Liver (tissue), 9 donors: ENCODE results near the gene RSU1. TPM values are rescaled to one million over a fixed set of nuclear protein-coding genes. Genes with fewer than 3 reads are reported as not detected.

ENCODE experiments used
- DNase-seq: peaks from one replicate; pipeline ENCODE4 v3.0.0-alpha.2; 2017; ENCODE audit warnings: low spot score
- H3K27ac ChIP-seq, 2 donors: one replicate each; pipeline ENCODE4 v1.7.0; 2013; ENCODE audit warnings: inconsistent platforms in 2 of 2, low read length in 2 of 2, control low read depth in 1 of 2, low read depth in 1 of 2, mild to moderate bottlenecking in 1 of 2
- H3K27me3 ChIP-seq, 4 donors: one replicate each; pipeline versions ENCODE4 v1.6.1 to v1.7.0; 2013; ENCODE audit warnings: low read length in 3 of 4, inconsistent platforms in 1 of 4, mild to moderate bottlenecking in 1 of 4, moderate library complexity in 1 of 4; ENCODE audit not compliant: control insufficient read depth in 4 of 4, insufficient read depth in 4 of 4
- H3K36me3 ChIP-seq, 4 donors: one replicate each; pipeline versions ENCODE4 v1.6.1 to v1.7.0; 2013; ENCODE audit warnings: low read length in 3 of 4, mild to moderate bottlenecking in 3 of 4, low read depth in 1 of 4, moderate library complexity in 1 of 4; ENCODE audit not compliant: control insufficient read depth in 4 of 4, insufficient read depth in 3 of 4
- H3K4me1 ChIP-seq, 4 donors: one replicate each; pipeline versions ENCODE4 v1.6.1 to v1.7.0; 2013; ENCODE audit warnings: low read length in 3 of 4, mild to moderate bottlenecking in 3 of 4, moderate library complexity in 1 of 4; ENCODE audit not compliant: control insufficient read depth in 4 of 4, insufficient read depth in 4 of 4
- H3K4me3 ChIP-seq, 3 donors: one replicate each; pipeline versions ENCODE4 v1.6.1 to v1.7.0; 2013; ENCODE audit warnings: low read length in 3 of 3, control low read depth in 1 of 3, low read depth in 1 of 3, mild to moderate bottlenecking in 1 of 3
- H3K9ac ChIP-seq, 2 donors: one replicate each; pipeline ENCODE4 v1.7.0; 2013; ENCODE audit warnings: low read length in 2 of 2, mild to moderate bottlenecking in 2 of 2, moderate library complexity in 2 of 2, control low read depth in 1 of 2, low read depth in 1 of 2
- H3K9me3 ChIP-seq, 4 donors: one replicate each; pipeline versions ENCODE4 v1.6.1 to v1.7.0; 2013; ENCODE audit warnings: low read length in 3 of 4; ENCODE audit not compliant: control insufficient read depth in 4 of 4
- EGR1 ChIP-seq, 2 donors: IDR thresholded peaks; 2 replicates each; pipeline ENCODE4 v1.6.1; 2016 to 2018; ENCODE audit warnings: antibody characterized with exemption in 2 of 2, low read depth in 2 of 2
- FOXA1 ChIP-seq: IDR thresholded peaks from 2 replicates; pipeline ENCODE4 v1.6.1; 2016; ENCODE audit warnings: antibody characterized with exemption
- FOXA2 ChIP-seq: IDR thresholded peaks from 2 replicates; pipeline ENCODE4 v1.6.1; 2016; ENCODE audit warnings: antibody characterized with exemption
- GABPA ChIP-seq, 2 donors: IDR thresholded peaks in 1 of 2; conservative IDR thresholded peaks in 1 of 2; 2 replicates each; pipeline ENCODE4 v1.6.1; 2016; ENCODE audit warnings: antibody characterized with exemption in 2 of 2, mild to moderate bottlenecking in 1 of 2, moderate library complexity in 1 of 2
- HNF4A ChIP-seq, 2 donors: conservative IDR thresholded peaks; 2 replicates each; pipeline ENCODE4 v1.6.1; 2016; ENCODE audit warnings: antibody characterized with exemption in 2 of 2, mild to moderate bottlenecking in 2 of 2
- HNF4G ChIP-seq: IDR thresholded peaks from 2 replicates; pipeline ENCODE4 v1.6.1; 2016; ENCODE audit warnings: antibody characterized with exemption
- JUND ChIP-seq, 2 donors: IDR thresholded peaks; 2 replicates each; pipeline ENCODE4 v1.6.1; 2016; ENCODE audit warnings: antibody characterized with exemption in 2 of 2
- NR2F2 ChIP-seq: IDR thresholded peaks from 2 replicates; pipeline ENCODE4 v1.6.1; 2016; ENCODE audit warnings: antibody characterized with exemption
- RAD21 ChIP-seq, 2 donors: IDR thresholded peaks; 2 replicates each; pipeline ENCODE4 v1.6.1; 2016; ENCODE audit warnings: antibody characterized with exemption in 2 of 2, mild to moderate bottlenecking in 2 of 2
- RXRA ChIP-seq, 2 donors: IDR thresholded peaks; 2 replicates each; pipeline ENCODE4 v1.6.1; 2017 to 2018; ENCODE audit warnings: antibody characterized with exemption in 2 of 2, mild to moderate bottlenecking in 1 of 2
- SP1 ChIP-seq: IDR thresholded peaks from 2 replicates; pipeline ENCODE4 v1.6.1; 2018; ENCODE audit warnings: antibody characterized with exemption, mild to moderate bottlenecking
- TAF1 ChIP-seq: conservative IDR thresholded peaks from 2 replicates; pipeline ENCODE4 v1.6.1; 2016; ENCODE audit warnings: antibody characterized with exemption, mild to moderate bottlenecking
- YY1 ChIP-seq: IDR thresholded peaks from 2 replicates; pipeline ENCODE4 v1.6.1; 2016; ENCODE audit warnings: antibody characterized with exemption, mild to moderate bottlenecking
- WGBS: extraction: QIAGEN DNeasy Blood & Tissue Kit; methylation state at CpG from one replicate; pipeline ENCODE4 v1.1.7; 2013; 5-methylcytosine and 5-hydroxymethylcytosine counted together
- polyA plus RNA-seq, 2 donors: library from polyadenylated mRNA; stranded (reverse) in 1 of 2; unstranded in 1 of 2; fragments of 200-250 nt in 1 of 2; fragments of >200 nt in 1 of 2; fragmentation: Nextera tagmentation in 1 of 2; extraction: Ambion mirVana in 1 of 2; gene quantifications; one replicate each; pipeline versions ENCODE4 v1.2.1 to v1.2.3, GENCODE V29; 2013 to 2015
- total RNA-seq, 2 donors: library from RNA; depleted of rRNA; stranded (reverse); fragments of >200 nt; gene quantifications; one replicate each; pipeline ENCODE4 v1.2.3, GENCODE V29; 2014
- TF ChIP-seq, protein P1 (sequence below): IDR thresholded peaks from 2 replicates; pipeline ENCODE4 v1.6.1; 2016; ENCODE audit warnings: antibody characterized with exemption
- TF ChIP-seq, protein P2 (sequence below): IDR thresholded peaks from 2 replicates; pipeline ENCODE4 v1.6.1; 2016; ENCODE audit warnings: antibody characterized with exemption
- TF ChIP-seq, protein P3 (sequence below): fragments of 150-350 bp; IDR thresholded peaks from 2 replicates; pipeline ENCODE4 v1.5.1; 2017; ENCODE audit warnings: improper control_type of control experiment, low read depth, low read length; ENCODE audit not compliant: missing input control
- TF ChIP-seq, protein P4 (sequence below): IDR thresholded peaks from 2 replicates; pipeline ENCODE4 v1.6.1; 2016; ENCODE audit warnings: antibody characterized with exemption
- TF ChIP-seq, protein P5 (sequence below): IDR thresholded peaks from 2 replicates; pipeline ENCODE4 v1.6.1; 2016; ENCODE audit warnings: antibody characterized with exemption, mild to moderate bottlenecking
- donor health status: healthy.
- donor health status: healthy.
- donor health status: healthy.
- donor health status: healthy.
- donor health status: healthy.

Gene RSU1
- total and polyA plus RNA-seq, 4 donors: 19.2 to 38.2 (median 28.0) TPM

DNA sequence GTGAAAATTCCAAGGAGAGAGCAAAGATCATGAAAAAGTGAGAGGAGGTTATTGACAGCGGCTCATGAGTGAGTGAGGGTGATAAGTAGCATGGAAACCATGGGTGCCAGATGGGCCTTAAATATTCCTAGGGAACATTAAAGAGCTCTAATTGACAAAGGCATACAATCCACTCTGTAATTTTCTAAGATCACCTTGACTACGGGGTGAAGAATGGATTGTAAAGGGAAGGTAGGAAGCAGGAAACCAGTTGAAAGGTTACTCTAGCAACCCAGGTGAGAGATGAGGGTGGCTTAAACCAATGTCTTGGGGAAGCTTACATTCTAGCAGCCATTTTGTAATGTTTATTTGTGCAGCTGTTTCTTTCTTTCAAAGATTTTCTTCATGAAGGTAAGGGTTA, 75.7 kb downstream of the RSU1 start:
- DNase-seq: no peak
- TF ChIP-seq, protein P1, sequence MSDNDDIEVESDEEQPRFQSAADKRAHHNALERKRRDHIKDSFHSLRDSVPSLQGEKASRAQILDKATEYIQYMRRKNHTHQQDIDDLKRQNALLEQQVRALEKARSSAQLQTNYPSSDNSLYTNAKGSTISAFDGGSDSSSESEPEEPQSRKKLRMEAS: no peak
- TF ChIP-seq YY1 (no peak), TAF1 (no peak), GABPA (IDR thresholded peaks at IDR 0.05 in 1 of 2, conservative IDR thresholded peaks at IDR 0.05 in 1 of 2) (no peak), HNF4G (no peak), RAD21 (IDR thresholded peaks at IDR 0.05) (no peak), SP1 (no peak), FOXA1 (no peak), NR2F2 (no peak), HNF4A (conservative IDR thresholded peaks at IDR 0.05) (no peak), RXRA (IDR thresholded peaks at IDR 0.05) (no peak), EGR1 (IDR thresholded peaks at IDR 0.05; ENCODE audit: low read depth in 2 of 2) (no peak), FOXA2 (no peak), JUND (IDR thresholded peaks at IDR 0.05) (no peak)
- TF ChIP-seq, protein P2, sequence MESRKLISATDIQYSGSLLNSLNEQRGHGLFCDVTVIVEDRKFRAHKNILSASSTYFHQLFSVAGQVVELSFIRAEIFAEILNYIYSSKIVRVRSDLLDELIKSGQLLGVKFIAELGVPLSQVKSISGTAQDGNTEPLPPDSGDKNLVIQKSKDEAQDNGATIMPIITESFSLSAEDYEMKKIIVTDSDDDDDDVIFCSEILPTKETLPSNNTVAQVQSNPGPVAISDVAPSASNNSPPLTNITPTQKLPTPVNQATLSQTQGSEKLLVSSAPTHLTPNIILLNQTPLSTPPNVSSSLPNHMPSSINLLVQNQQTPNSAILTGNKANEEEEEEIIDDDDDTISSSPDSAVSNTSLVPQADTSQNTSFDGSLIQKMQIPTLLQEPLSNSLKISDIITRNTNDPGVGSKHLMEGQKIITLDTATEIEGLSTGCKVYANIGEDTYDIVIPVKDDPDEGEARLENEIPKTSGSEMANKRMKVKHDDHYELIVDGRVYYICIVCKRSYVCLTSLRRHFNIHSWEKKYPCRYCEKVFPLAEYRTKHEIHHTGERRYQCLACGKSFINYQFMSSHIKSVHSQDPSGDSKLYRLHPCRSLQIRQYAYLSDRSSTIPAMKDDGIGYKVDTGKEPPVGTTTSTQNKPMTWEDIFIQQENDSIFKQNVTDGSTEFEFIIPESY: no peak
- TF ChIP-seq, protein P3, sequence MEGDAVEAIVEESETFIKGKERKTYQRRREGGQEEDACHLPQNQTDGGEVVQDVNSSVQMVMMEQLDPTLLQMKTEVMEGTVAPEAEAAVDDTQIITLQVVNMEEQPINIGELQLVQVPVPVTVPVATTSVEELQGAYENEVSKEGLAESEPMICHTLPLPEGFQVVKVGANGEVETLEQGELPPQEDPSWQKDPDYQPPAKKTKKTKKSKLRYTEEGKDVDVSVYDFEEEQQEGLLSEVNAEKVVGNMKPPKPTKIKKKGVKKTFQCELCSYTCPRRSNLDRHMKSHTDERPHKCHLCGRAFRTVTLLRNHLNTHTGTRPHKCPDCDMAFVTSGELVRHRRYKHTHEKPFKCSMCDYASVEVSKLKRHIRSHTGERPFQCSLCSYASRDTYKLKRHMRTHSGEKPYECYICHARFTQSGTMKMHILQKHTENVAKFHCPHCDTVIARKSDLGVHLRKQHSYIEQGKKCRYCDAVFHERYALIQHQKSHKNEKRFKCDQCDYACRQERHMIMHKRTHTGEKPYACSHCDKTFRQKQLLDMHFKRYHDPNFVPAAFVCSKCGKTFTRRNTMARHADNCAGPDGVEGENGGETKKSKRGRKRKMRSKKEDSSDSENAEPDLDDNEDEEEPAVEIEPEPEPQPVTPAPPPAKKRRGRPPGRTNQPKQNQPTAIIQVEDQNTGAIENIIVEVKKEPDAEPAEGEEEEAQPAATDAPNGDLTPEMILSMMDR: no peak
- TF ChIP-seq, protein P4, sequence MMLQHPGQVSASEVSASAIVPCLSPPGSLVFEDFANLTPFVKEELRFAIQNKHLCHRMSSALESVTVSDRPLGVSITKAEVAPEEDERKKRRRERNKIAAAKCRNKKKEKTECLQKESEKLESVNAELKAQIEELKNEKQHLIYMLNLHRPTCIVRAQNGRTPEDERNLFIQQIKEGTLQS: no peak
- TF ChIP-seq, protein P5, sequence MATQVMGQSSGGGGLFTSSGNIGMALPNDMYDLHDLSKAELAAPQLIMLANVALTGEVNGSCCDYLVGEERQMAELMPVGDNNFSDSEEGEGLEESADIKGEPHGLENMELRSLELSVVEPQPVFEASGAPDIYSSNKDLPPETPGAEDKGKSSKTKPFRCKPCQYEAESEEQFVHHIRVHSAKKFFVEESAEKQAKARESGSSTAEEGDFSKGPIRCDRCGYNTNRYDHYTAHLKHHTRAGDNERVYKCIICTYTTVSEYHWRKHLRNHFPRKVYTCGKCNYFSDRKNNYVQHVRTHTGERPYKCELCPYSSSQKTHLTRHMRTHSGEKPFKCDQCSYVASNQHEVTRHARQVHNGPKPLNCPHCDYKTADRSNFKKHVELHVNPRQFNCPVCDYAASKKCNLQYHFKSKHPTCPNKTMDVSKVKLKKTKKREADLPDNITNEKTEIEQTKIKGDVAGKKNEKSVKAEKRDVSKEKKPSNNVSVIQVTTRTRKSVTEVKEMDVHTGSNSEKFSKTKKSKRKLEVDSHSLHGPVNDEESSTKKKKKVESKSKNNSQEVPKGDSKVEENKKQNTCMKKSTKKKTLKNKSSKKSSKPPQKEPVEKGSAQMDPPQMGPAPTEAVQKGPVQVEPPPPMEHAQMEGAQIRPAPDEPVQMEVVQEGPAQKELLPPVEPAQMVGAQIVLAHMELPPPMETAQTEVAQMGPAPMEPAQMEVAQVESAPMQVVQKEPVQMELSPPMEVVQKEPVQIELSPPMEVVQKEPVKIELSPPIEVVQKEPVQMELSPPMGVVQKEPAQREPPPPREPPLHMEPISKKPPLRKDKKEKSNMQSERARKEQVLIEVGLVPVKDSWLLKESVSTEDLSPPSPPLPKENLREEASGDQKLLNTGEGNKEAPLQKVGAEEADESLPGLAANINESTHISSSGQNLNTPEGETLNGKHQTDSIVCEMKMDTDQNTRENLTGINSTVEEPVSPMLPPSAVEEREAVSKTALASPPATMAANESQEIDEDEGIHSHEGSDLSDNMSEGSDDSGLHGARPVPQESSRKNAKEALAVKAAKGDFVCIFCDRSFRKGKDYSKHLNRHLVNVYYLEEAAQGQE: no peak
- H3K36me3 ChIP-seq: peaks cover 0 to 3% (median 0%) of the 10 kb centered on the region in 4 donors

More for the DNA sequence above, 75.7 kb downstream of the RSU1 start:
- Histone ChIP-seq H3K9ac (no peak overlapping the region), H3K9me3 (peaks cover 0 to 2% (median under 1%) of the 10 kb centered on the region in 4 donors), H3K4me1 (no peaks in the 10 kb centered on the region), H3K27me3 (no peaks in the 10 kb centered on the region), H3K27ac (no peak overlapping the region), H3K4me3 (no peak overlapping the region)
- 94% methylated on average over 2 of the region's 2 CpGs for WGBS
